ENCODE measurements around the gene DDIAS.

- no peak for TF ChIP-seq CTCF (IDR thresholded peaks at IDR 0.05)
- no peak for TF ChIP-seq POLR2A (IDR thresholded peaks at IDR 0.05)
- no peak for TF ChIP-seq POLR2AphosphoS5 (IDR thresholded peaks at IDR 0.05)
Observed at GRCh38 chr11:82949352-82949751, 47.8 kb downstream of the DDIAS start.

Measured in breast epithelium (tissue), 3 donors.